AG09319 (cell line): Measurements from ENCODE around the gene RBM22.
A peak's percentile ranks its signal among the peaks of the same experiment; 100 is the strongest.

Source experiments
- DNase-seq: peaks from one replicate; pipeline ENCODE4 v3.0.0-alpha.2; 2010; ENCODE audit warnings: low read depth; ENCODE audit errors: extremely low read depth
- CTCF ChIP-seq: IDR thresholded peaks from 2 replicates; pipeline ENCODE4 v1.5.1; 2011; ENCODE audit warnings: low read depth, mild to moderate bottlenecking, inconsistent platforms, low read length, moderate library complexity

The RBM22 gene

GRCh38 chr5:150645070-150645700, 55.7 kb downstream of the RBM22 start:
- DNase-seq, result peak; percentile 78

GRCh38 chr5:150644514-150644913, 56.3 kb downstream of the RBM22 start:
- no peak for TF ChIP-seq CTCF
- DNase-seq, result no peak

More at GRCh38 chr5:150645070-150645700, 55.7 kb downstream of the RBM22 start:
- no peak for TF ChIP-seq CTCF

GRCh38 chr5:150644058-150644457, 56.8 kb downstream of the RBM22 start:
- no peak for TF ChIP-seq CTCF
- no peak for DNase-seq

- no peak for TF ChIP-seq CTCF
- DNase-seq, result no peak
Measured at GRCh38 chr5:150642991-150643710, 57.7 kb downstream of the RBM22 start.

- peak; percentile 54 for DNase-seq
Measured at GRCh38 chr5:150642567-150642927, 58.3 kb downstream of the RBM22 start.

GRCh38 chr5:150641824-150642566, 58.9 kb downstream of the RBM22 start:
- TF ChIP-seq CTCF, result no peak
- no peak for DNase-seq

More at GRCh38 chr5:150642567-150642927, 58.3 kb downstream of the RBM22 start:
- no peak for TF ChIP-seq CTCF
